ELR (cell line): ENCODE data around the gene BMPR1B.

ENCODE experiments used
- DNase-seq: peaks from one replicate; pipeline ENCODE4 v3.0.0-alpha.2; 2015; ENCODE audit warnings: low read depth

Gene BMPR1B

DNA sequence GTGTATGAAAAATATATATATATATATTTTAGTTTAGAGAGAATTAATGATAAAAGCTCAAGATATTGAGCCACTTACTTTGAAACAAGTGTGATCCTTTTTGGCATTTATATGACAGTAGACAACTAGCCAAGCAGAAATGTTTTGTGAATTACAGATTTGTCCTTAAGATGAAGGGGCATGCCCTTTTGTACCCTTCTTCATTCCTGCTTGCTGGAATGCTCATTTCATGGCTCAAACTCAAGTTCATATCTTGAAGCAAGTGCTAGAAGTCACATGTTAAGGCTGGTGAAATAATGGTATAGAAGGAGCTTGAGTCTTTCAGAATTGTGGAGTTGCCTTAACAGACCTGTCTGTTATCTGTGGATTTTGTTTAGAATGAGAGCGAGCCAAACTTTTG lies 203.0 kb downstream of the BMPR1B start:
- DNase-seq, result no peak

DNA sequence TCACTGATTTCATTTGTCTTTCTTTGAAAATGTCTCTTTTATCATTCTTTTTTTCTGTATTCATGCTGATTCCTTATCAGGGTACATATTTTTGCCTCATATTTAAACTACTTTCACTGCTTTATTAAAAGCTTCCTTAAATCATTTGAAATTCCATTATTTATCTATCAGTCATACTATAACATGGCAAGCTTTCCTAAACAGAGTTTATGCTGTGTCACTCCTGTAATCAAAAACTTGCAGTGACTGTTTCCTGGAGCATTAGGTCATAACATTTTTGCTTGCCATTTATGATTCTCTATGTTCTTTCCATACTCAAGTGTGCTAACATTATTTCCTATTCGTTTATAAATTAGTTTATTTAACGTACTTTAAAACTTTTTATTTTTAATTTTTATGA lies 203.7 kb downstream of the BMPR1B start:
- no peak for DNase-seq

DNA sequence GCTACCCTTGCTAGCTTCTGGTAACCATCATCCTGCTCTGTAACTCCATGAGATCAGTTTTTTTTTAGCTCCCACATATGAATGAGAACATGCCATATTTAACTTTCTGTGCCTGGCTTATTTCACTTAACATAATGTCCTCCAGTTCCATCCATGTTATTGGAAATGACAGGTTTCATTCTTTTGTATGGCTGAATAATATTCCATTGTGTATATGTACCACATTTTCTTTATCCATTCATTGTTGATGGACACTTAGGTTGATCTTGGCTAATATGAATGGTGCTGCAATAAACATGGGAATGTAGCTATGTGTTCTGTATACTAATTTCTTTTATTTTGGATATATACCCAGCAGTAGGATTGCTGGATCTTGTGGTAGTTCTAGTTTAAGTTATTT lies 204.7 kb downstream of the BMPR1B start:
- DNase-seq, result no peak

DNA sequence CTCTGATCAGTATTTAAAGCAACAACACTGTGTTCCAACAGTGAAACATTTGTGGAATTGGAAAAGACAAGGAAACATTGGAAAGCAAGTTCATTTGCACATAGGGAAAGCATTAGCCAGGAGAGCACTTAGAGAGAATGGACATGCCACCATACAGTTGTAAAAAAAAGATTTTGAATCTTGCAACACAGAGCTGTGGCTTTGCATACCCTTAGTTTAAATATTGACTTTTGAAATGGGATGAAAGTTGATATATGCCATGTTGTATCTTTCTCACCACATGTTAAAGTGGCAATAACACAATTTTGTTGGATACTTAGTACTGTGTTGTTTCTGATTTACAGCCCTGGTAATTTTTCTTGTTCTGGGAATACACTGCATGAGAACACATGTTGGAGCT lies 208.1 kb downstream of the BMPR1B start:
- DNase-seq, result no peak

DNA sequence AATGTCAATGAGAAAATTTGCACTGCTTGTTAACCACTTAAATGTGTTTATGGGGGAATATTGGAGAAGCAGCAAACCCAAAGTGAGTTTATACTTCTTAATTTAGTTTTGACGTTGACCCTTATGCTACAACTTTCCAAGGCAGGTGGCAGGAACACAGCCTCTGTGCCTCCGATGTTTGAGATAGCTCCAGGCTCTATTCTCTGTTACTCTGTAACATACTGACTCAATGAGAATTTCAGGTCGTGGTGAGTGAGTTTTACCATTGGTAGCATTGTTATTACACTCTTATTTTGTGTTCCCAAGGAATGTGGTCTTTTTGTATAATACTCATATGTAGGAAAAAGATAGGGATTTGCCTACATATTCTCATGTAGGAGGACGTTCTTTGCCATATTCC lies 210.7 kb downstream of the BMPR1B start:
- no peak for DNase-seq

DNA sequence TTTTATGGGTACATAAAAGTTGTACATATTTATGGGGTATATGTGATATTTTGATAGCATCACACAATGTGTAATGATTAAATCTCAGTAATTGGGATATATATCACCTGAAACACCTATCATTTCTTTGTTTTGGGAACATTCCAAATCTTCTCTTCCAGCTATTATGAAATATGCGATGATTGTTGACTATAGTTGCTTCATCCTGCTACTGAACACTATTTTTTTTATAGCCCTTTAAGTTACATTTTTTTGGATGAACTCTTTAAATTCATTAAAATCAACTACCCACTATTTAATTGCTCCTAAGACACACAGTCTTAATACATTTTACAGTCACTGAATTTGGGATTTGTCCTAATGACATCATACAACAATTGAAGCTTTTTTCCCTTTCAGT lies 212.9 kb downstream of the BMPR1B start:
- no peak for DNase-seq

DNA sequence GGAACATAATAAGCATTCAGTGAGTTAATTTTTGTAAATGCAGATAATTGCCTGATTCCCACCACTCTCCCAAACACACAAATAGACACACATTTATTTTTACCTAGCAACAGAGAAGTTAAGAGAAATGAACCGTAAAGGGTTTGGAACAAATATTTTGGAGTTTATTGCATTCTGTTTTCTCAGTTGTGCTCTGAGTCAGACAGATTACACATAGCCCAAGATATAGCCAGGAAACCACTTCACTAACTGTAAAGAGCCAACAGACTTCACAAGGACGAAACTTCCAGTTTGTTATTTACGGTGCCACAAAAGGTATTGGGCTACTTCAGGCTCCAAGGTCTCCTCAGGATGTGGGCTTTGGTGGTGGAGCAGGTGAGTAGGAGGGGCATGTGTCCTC lies 217.0 kb downstream of the BMPR1B start:
- no peak for DNase-seq

DNA sequence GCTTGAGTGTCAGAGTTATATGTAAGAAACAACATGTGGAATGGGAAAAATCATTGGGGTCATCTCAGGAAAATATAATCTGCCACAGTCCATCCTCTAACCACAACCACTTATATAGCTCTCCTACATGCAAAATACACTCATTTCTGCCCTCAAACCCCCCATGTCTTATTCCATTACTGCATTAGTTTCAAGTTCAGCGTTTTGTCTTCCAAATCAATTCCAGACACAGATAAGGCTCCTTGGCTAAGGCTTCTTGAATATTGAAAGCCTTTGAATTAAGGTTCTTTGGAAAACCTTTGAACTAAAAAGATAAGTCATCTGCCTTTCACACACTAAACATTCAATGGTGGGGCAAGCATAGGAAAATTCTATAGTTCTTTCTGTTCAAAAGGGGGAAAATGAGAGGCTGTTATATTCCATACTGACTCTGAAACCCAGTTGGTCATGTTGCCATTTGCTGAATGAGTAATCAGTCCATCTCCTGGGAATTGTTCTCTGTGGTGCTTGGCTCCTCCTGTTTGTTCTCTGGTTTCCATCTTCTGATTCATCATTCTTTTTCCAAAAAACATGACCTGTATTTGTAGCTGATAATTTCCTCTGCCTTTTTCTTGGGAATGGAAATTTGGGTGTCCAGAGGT lies 218.7 kb downstream of the BMPR1B start:
- no peak for DNase-seq

DNA sequence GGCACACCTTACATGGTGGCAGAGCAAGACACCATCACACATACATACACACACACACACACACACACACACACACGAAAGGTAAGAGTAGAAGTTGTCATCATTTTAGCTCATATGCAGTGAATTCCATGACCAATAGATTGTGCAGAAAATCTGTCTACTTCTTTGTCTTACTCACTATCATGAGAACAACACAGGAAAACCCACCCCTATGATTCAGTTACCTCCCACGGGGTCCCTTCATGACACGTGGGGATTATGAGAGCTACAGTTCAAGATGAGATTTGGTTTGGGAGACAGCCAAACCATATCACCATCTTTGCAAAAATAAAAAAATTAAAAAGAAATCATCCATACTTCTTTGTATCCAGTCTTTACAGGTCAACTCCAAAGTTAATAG lies 221.1 kb downstream of the BMPR1B start:
- no peak for DNase-seq

DNA sequence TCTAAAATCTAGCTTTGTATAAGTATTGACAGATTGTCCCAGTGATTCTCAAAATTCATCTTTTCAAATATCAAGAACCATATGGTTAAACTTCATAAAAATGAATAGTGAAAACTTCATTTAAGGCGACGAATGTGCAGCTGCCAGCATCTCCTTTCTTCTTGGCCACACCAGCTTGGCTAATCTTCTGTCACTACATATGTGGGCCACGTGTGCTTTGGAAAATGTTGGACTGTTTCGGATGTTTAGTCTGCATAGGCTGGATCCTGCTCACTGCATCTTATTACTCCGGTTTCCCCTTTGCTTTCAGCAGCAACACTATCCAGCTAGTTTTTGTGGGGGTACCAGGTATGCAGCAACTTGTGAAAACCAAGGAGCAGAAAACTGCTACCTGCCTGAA lies 221.9 kb downstream of the BMPR1B start:
- DNase-seq, result no peak

DNA sequence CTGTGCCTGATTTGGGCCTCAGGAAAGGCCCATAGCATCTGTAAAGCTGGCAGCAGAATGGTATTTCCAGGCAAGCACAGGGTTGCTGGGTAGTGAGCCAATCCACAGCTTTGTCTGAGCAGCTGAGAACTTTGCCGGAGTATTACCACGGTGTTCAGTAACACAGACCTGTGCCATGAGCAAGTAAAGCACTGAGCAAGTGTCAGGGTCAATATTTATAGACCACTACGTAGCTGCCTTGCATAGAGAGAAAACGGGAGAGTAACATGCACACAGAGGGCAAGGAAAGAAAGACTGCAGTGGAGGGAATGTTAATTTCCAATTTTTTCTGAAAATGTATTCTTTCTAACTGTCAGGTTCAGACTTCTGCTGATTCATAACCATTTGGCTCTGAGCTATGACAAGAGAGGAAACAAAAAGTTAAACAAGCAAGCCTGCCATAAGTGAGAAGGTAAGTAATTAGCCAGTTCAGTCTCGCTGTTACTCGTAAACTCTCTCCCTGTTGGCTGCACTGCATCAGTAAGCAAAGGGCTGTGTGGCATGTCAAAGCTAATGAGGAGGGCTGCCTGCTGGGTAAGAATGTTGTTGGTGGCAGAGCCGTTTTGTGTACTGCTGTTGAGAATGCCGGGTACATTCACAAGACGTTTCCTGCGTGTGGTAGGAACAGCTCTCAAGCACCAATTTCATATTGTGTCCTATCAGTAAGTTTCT lies 238.1 kb downstream of the BMPR1B start:
- no peak for DNase-seq

DNA sequence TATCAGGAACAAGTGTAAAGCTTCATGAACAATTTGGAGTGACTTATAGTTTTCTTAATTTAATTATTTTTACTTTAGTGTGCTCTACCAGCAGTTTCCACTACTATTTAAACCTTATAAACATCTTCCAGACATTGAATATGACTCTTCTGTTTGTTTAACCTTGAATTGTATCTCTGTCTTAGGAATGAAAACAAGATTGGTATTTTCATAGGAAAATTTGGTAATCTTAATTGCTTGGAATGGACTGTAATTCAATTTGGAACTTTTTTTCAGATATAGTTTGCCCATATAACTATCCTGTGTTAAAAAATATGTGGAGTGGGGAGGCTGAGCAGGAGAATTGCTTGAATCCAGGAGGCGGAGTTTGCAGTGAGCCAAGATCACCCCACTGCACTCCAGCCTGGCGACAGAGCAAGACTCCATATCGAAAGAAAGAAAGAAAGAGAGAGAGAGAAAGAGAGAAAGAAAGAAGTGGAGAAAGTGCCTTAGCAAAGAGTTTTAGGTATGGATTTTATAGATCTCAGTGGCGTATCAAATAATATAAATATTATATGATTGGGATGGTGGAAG lies 242.4 kb downstream of the BMPR1B start:
- no peak for DNase-seq

DNA sequence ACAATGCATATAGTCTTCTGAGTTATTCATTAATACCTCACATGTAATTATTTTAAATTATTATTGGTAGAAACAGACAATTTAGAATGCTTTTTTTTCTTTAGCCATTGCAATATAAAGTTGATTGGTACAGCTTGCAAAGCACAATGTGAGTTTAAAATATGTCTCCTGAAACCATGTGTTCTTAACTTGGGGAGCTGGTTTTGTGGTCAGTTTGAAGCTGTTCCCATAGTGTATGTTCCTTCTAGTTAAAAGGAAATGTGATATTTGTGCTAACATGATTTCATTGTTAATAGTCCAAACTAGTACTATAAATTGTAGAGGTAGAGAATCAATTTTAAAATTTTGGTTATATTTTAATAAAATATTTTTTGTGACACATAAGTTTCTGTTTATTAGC lies 247.2 kb downstream of the BMPR1B start:
- DNase-seq, result no peak

DNA sequence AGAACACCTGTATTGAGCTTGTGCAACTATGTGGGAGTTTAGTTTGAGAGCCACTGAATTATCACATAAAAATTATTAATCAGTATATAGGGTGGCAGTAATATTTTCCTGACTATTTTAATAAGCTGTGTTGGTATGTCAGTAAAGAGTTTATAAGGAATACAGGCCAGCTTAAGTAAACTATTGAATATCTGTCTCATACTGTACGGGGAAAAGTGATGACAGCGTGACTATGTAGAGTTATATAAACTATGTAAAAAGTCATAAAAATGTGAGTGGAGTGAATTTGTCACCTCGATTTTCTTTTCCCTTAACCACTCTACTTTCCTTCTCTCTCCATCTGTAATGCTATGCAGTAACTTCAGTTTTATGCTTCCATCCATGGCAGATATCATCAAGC lies 250.2 kb downstream of the BMPR1B start:
- no peak for DNase-seq

DNA sequence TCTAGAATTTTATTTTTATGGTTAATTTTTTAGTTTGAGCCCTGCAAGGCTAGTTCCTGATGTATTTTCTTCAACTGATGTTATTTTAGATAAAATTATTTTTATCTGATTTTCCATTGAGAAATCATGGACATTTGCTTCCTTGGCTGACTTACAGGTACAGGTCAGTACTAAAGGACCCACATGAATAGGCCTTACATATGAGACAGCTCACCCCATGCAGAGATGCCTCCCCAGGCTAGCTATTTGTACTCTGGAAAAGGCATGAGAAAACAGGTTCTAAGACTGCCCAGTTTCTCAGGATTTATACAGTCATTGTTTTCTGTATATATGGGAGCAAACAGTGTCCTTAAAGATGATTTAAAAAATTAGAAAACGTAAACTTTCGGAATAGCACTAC lies 255.5 kb downstream of the BMPR1B start:
- DNase-seq, result no peak

DNA sequence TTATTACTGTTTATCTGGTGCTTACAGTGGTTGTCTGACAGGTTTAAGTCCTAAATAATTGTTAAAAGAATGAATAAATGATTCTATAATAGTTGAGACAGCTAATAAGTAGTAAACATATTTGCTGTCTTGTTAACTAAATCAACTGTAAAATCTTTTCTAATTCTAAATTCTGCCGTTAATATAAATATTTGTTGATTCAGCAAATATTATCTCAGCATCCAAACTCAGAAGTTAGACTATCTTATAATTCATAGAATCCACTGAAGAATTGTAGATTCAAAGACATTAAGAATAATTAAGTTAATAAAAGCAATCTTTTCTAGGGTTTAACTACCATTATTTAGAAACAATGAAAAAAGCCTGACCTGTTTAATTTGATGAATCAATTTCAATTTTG lies 256.3 kb downstream of the BMPR1B start:
- DNase-seq, result no peak

DNA sequence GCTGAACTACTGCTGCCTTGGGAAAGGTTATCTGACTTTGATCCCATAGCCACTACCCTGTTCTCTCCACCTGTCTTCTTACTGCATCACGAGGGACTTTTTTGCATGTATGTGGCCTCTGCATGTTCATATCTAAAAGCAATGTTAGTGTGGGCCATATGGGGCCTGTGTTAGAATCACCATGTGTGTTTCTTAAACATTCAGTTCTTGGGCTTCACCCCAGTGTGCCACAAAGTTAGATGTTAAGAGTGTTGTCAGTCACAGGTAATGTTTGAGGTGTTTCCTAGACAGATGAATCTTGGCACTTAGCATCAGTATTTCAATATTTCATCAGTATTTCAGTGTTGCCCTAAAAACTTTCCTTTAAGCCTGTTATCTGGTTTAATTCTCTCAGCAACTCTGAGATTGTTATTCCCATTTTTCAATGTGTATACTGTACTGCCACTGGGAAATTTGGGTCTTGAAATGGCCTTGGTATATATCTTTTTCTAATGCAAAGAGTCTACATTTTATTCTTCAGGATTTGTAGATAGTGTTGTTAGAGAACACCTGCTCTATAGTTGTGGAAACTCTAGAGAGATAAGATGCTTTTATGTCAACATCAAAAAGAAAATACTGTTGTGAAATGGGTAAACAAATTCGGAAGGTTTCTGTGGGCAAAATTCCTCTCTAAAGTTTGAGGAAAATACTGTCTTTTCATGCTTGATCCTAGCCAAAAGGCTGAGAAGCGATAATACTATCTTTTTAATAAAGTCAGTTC lies 259.7 kb downstream of the BMPR1B start:
- DNase-seq, result no peak

DNA sequence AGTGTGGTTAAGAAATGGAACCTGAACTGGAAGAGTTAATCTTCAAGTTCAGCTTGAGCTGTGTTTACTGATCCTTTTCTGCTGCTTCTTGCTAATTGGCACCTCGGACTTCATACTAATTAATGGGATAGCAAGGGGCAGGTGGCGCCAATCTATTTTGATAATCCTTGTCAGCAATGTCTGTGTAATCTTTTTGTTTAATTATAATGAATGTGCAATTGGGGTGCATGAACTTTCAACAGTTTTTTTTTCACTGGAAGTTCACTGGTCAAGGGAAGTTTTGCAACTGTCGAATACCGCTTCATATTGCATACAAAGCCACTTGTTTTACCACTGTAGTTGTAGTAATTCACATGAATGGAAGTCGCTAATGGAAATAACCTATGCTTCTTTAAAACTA lies 261.0 kb downstream of the BMPR1B start:
- DNase-seq, result no peak

DNA sequence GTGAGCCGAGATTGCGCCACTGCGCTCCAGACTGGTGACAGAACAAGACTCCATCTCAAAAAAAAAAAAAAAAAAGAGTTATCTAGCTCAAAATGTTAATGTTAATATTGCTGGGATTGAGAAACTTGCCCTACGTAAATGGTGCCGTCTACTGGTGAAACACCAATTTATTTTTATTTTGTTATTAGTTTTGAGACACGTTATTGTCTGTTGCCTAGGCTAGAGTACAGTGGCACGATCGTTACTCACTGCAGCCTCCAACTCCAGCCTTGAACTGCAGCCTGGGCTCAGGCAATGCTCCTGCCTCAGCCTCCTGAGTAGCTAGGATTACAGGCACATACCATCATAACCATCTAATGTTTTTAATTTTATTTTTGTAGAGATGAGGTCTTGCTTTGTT lies 262.8 kb downstream of the BMPR1B start:
- no peak for DNase-seq

DNA sequence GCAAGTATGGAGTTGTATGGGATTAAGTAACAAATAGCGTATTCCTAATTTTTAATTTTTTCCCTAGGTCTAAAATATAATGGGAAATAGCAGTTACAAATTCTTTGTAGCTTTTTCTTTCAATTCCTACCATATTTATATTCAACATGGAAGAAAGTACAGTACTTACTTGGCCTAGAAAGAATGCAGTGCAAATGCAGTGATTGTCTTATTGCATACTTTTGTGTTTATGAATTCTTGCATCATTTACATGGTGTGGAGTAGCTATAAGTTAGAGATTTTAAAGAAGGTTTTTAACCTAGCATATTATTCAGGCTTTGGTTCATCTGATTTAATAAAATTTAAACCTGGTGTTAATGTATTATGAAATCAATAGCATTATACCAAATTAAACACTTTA lies 263.3 kb downstream of the BMPR1B start:
- no peak for DNase-seq

DNA sequence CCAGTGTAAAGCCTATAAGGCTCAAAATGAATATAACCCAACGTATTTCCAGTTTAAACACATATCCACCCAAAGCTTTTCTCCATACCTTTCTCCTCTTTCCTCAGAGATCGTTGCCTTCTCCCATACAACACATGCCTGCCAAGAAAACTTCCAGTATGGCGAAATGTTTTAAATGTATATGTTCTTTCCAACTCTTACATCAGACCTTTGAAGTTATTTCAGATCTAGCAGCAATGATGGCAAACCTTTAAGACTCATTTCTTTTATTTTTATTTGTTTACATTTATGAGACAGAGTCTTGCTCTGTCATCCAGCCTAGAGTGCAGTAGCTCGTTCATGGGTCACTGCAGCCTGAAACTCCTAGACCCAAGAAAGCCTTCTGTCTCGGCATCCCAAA lies 265.4 kb downstream of the BMPR1B start:
- DNase-seq, result no peak

DNA sequence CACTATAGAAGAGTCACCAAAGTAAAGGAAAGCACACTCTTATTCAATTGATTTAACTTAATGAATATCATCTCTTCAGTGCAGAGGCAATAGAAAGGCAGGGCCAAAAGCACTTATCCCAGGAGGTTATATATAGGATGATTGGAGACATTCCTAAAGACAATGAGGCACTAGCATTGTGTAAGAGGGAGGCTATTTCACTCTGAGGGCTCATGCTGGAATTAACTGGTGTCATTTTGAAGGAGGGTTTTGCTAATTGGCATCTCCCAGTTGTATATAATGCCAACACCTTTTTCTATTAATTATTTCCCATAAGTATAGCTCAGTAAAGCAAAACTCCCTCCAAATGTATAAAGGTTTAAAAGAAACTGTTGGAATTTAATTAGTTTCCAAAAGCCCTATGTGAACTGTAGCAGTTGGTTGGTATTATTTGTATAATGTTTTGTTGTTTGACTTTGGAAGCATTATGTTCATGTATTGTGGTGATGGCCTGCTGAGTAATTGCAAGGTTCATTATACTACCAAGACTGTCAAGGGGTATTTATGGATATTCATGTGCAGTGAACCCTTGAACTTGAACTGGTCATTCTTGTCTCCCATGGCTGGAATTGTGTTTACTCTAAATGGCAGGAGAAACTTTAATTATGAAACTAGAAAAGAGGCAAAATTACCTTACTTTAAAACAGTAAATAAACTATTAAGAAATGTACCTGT lies 270.3 kb downstream of the BMPR1B start:
- no peak for DNase-seq
